SK-N-SH (cell line): ENCODE results near the gene RAD51B. TPM values are rescaled to one million over a fixed set of nuclear protein-coding genes. Genes with fewer than 3 reads are reported as not detected.

Experiments used
- CTCF ChIA-PET: fragments of 300-600, 350-600 bp; formaldehyde crosslinking; extraction: SDS; loops from one replicate; lab custom pipeline; 2021; lab: Yijun Ruan, JAX
- POLR2A ChIA-PET: fragments of 350-600 bp; sonication (Branson Sonifier 250); formaldehyde crosslinking; extraction: SDS; loops from one replicate; lab custom pipeline; 2020; ENCODE audit warnings: antibody characterized with exemption, inconsistent platforms; lab: Yijun Ruan, JAX
- DNase-seq: peaks from one replicate; pipeline ENCODE4 v3.0.0; 2012
- H2AFZ ChIP-seq: fragments of 200-600 bp; sonication (generic); 2 replicates; pipeline ENCODE4 v1.8.1; 2016; ENCODE audit warnings: antibody characterized with exemption, mild to moderate bottlenecking, low read depth
- H3F3A ChIP-seq: fragments of 200-600 bp; sonication (generic); replicated peaks from 2 replicates; pipeline ENCODE3; 2016; ENCODE audit warnings: antibody characterized with exemption, mild to moderate bottlenecking; ENCODE audit not compliant: insufficient read depth
- H3K27ac ChIP-seq, 2 experiments: fragments of 200-500 bp in 1 of 2; fragments of 200-600 bp in 1 of 2; sonication (Bioruptor generic) in 1 of 2; sonication (generic), shearing (Covaris generic) in 1 of 2; 2 replicates each; pipeline versions ENCODE4 v1.5.1 to v1.6.1; 2014 to 2016; ENCODE audit warnings: low read depth in 2 of 2, inconsistent platforms in 1 of 2, low read length in 1 of 2, mild to moderate bottlenecking in 1 of 2, mixed read lengths in 1 of 2
- H3K27me3 ChIP-seq: fragments of 200-600 bp; sonication (generic), shearing (Covaris generic); 2 replicates; pipeline ENCODE4 v1.6.1; 2016; ENCODE audit warnings: mixed run types; ENCODE audit not compliant: insufficient read depth
- H3K36me3 ChIP-seq, 2 experiments: fragments of 200-500 bp in 1 of 2; fragments of 200-600 bp in 1 of 2; sonication (Bioruptor generic) in 1 of 2; sonication (generic) in 1 of 2; replicated peaks in 1 of 2; 2 replicates each; pipeline versions ENCODE3 to v1.5.1; 2014 to 2016; ENCODE audit warnings: low read length in 1 of 2, mild to moderate bottlenecking in 1 of 2; ENCODE audit not compliant: insufficient read depth in 2 of 2, control insufficient read depth in 1 of 2
- H3K4me1 ChIP-seq, 2 experiments: fragments of 200-500 bp in 1 of 2; fragments of 200-600 bp in 1 of 2; sonication (Bioruptor generic) in 1 of 2; sonication (generic), shearing (Covaris generic) in 1 of 2; 2 replicates each; pipeline versions ENCODE4 v1.5.1 to v1.6.1; 2014 to 2016; ENCODE audit warnings: low read depth in 1 of 2, low read length in 1 of 2, mixed run types in 1 of 2; ENCODE audit not compliant: insufficient read depth in 2 of 2, control insufficient read depth in 1 of 2
- H3K4me2 ChIP-seq: fragments of 200-600 bp; sonication (generic), shearing (Covaris generic); 2 replicates; pipeline ENCODE4 v1.6.1; 2017; ENCODE audit warnings: mixed run types
- H3K4me3 ChIP-seq, 2 experiments: fragments of 200-500 bp in 1 of 2; fragments of 200-600 bp in 1 of 2; sonication (Bioruptor generic) in 1 of 2; sonication (generic), shearing (Covaris generic) in 1 of 2; 2 replicates each; pipeline versions ENCODE4 v1.5.1 to v1.8.1; 2014 to 2016; ENCODE audit warnings: low read depth in 2 of 2, inconsistent platforms in 1 of 2, low read length in 1 of 2, mild to moderate bottlenecking in 1 of 2, mixed read lengths in 1 of 2, moderate library complexity in 1 of 2
- H3K79me2 ChIP-seq: fragments of 200-600 bp; sonication (generic); 2 replicates; pipeline ENCODE4 v1.8.1; 2017; ENCODE audit warnings: mild to moderate bottlenecking; ENCODE audit not compliant: insufficient read depth
- H3K9ac ChIP-seq: fragments of 200-600 bp; sonication (generic); 2 replicates; pipeline ENCODE4 v1.6.1; 2017; ENCODE audit warnings: mixed run types
- H3K9me2 ChIP-seq: fragments of 200-600 bp; sonication (generic); 2 replicates; pipeline ENCODE4 v1.6.1; 2017; ENCODE audit warnings: mixed run types
- H3K9me3 ChIP-seq: fragments of 200-600 bp; sonication (generic); 2 replicates; pipeline ENCODE4 v1.6.1; 2017; ENCODE audit warnings: mixed run types, mild to moderate bottlenecking, moderate library complexity
- H4K20me1 ChIP-seq: fragments of 200-600 bp; sonication (generic); 2 replicates; pipeline ENCODE4 v1.6.1; 2017; ENCODE audit warnings: mild to moderate bottlenecking, mixed run types; ENCODE audit not compliant: insufficient read depth
- ELF1 ChIP-seq: IDR thresholded peaks from 2 replicates; pipeline ENCODE4 v1.4.0; 2012
- EP300 ChIP-seq, 2 experiments: IDR thresholded peaks; 2 replicates each; pipeline versions ENCODE4 v1.4.0 to v1.6.1; 2012; ENCODE audit warnings: borderline replicate concordance in 1 of 2, low read depth in 1 of 2, low read length in 1 of 2
- FOXJ3 ChIP-seq: sonication (generic); formaldehyde crosslinking; IDR thresholded peaks from 2 replicates; pipeline ENCODE4 v1.5.1; 2020; ENCODE audit warnings: mild to moderate bottlenecking, missing genetic modification reagents
- GATA2 ChIP-seq: sonication (generic); formaldehyde crosslinking; IDR thresholded peaks from 2 replicates; pipeline ENCODE4 v1.5.0; 2020; ENCODE audit warnings: mild to moderate bottlenecking, missing genetic modification reagents
- PBX3 ChIP-seq: IDR thresholded peaks from 2 replicates; pipeline ENCODE4; 2012
- POLR2AphosphoS5 ChIP-seq: IDR thresholded peaks from 2 replicates; pipeline ENCODE4 v1.6.1; 2012; ENCODE audit warnings: low read depth, low read length
- RAD21 ChIP-seq: IDR thresholded peaks from 2 replicates; pipeline ENCODE4 v1.6.1; 2012; ENCODE audit warnings: mild to moderate bottlenecking, low read length
- SIN3A ChIP-seq: IDR thresholded peaks from 2 replicates; pipeline ENCODE4 v1.6.1; 2012; ENCODE audit warnings: low read depth, mild to moderate bottlenecking, low read length, moderate library complexity, borderline replicate concordance
- SMC3 ChIP-seq: IDR thresholded peaks from 2 replicates; pipeline ENCODE4 v1.6.1; 2012; ENCODE audit warnings: low read depth, low read length, improper control_type of control experiment
- TCF12 ChIP-seq: IDR thresholded peaks from 2 replicates; pipeline ENCODE4 v1.4.0; 2012
- WGBS: methylation state at CpG from one replicate; pipeline ENCODE4 v1.1.6; 2017; ENCODE audit warnings: low lambda C conversion rate; 5-methylcytosine and 5-hydroxymethylcytosine counted together
- polyA plus RNA-seq, 3 experiments: library from polyadenylated mRNA; depleted of rRNA; stranded (reverse); fragments of >200 nt; gene quantifications; 2 replicates each; pipeline ENCODE4 v1.2.3, GENCODE V29; 2012
- TF ChIP-seq, protein P1 (sequence below): IDR thresholded peaks from 2 replicates; pipeline ENCODE4 v1.4.0; 2012; ENCODE audit warnings: low read depth
- TF ChIP-seq, protein P2 (sequence below): fragments of 150-350 bp; IDR thresholded peaks from 2 replicates; pipeline ENCODE4 v1.6.1; 2016; ENCODE audit warnings: mild to moderate bottlenecking, low read depth, low read length
- TF ChIP-seq, protein P3 (sequence below): IDR thresholded peaks from 2 replicates; pipeline ENCODE4 v1.4.0; 2012; ENCODE audit warnings: low read depth, borderline replicate concordance
- TF ChIP-seq, protein P4 (sequence below): IDR thresholded peaks from 2 replicates; pipeline ENCODE4 v1.4.0; 2012; ENCODE audit warnings: low read depth, borderline replicate concordance

Gene RAD51B
- polyA plus RNA-seq, 1 of the 3 experiments (the other 2 are of a cell fraction) = 6.0 TPM

DNA sequence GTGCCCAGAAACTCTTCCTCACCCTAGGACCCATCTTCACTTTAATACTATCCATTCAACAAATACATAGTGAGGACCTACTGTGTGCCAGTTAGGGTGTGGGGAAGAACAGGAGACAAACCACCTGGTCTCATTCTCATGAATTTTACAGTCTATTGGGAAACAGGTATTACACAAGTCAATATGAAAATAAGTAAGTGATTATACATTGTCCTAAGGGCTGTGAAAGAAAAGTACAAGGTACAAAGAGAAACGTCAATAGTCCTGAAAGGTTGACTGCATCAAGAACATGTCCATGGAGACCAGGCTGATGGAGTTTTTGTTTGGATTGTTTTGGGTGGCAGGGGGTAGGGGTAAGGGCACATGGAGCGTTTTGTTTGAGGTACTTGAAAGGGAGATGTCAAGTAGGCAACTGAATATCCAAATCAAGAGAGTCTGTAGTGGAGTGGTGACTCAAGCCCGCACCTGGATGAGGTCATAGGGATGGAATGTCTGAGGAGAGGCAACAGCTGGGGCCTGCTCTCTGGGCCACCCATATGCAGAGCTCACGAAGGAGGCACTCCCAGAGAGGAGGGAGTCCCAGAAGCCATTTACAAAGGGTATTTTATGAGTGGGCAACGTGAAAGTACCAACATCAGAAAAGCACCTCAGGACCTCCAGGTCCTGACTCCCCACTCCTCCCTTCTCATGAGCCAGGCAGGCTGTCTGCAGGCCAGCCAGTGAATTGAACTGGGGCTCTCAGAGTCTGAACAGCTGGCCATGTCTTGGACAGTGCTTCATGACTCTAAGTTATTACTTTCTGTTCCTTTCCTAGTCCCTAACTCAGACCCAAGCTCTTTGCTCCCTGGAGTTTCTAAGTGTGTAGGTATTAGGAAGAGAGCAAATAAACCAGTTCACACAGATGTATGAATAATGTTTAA lies 701.3 kb downstream of the RAD51B start:
- no peaks in the 10 kb centered on the region for H3K36me3 ChIP-seq
- H3K9ac ChIP-seq = no peak overlapping the region
- H3F3A ChIP-seq = no peaks in the 10 kb centered on the region
- H3K4me3 ChIP-seq = no peak overlapping the region
- H3K27ac ChIP-seq = no peak overlapping the region; a peak in 1 of 4 replicates
- H3K9me2 ChIP-seq = no peaks in the 10 kb centered on the region
- no peak overlapping the region for H2AFZ ChIP-seq
- no peak for DNase-seq
- no peaks in the 10 kb centered on the region for H3K79me2 ChIP-seq
- peaks cover 11 to 19% of the 10 kb centered on the region in 2 experiments; a peak in 2 of 4 replicates for H3K4me1 ChIP-seq
- no peaks in the 10 kb centered on the region for H3K27me3 ChIP-seq
- H4K20me1 ChIP-seq = no peaks in the 10 kb centered on the region
- ChIA-PET POLR2A (interaction anchor here (0.6 kb wide), 1 partner anchor 214 kb away, joined by 4 read pairs; no protein-coding TSS in a partner anchor), CTCF (interaction anchor here (0.7 to 1.7 kb wide), 3 partner anchors 8 to 269 kb away, joined by 3 to 5 read pairs (median 4); no protein-coding TSS in a partner anchor)
- no peaks in the 10 kb centered on the region for H3K9me3 ChIP-seq
- 81% methylated on average over 5 of the region's 5 CpGs for WGBS
- no peak overlapping the region for H3K4me2 ChIP-seq
- no peak for TF ChIP-seq SIN3A
- TF ChIP-seq TCF12 = no peak
- TF ChIP-seq, protein P1, sequence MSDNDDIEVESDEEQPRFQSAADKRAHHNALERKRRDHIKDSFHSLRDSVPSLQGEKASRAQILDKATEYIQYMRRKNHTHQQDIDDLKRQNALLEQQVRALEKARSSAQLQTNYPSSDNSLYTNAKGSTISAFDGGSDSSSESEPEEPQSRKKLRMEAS = no peak
- no peak for TF ChIP-seq FOXJ3 (CRISPR knock-in tag)
- TF ChIP-seq, protein P2, sequence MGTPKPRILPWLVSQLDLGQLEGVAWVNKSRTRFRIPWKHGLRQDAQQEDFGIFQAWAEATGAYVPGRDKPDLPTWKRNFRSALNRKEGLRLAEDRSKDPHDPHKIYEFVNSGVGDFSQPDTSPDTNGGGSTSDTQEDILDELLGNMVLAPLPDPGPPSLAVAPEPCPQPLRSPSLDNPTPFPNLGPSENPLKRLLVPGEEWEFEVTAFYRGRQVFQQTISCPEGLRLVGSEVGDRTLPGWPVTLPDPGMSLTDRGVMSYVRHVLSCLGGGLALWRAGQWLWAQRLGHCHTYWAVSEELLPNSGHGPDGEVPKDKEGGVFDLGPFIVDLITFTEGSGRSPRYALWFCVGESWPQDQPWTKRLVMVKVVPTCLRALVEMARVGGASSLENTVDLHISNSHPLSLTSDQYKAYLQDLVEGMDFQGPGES = no peak
- TF ChIP-seq, protein P3, sequence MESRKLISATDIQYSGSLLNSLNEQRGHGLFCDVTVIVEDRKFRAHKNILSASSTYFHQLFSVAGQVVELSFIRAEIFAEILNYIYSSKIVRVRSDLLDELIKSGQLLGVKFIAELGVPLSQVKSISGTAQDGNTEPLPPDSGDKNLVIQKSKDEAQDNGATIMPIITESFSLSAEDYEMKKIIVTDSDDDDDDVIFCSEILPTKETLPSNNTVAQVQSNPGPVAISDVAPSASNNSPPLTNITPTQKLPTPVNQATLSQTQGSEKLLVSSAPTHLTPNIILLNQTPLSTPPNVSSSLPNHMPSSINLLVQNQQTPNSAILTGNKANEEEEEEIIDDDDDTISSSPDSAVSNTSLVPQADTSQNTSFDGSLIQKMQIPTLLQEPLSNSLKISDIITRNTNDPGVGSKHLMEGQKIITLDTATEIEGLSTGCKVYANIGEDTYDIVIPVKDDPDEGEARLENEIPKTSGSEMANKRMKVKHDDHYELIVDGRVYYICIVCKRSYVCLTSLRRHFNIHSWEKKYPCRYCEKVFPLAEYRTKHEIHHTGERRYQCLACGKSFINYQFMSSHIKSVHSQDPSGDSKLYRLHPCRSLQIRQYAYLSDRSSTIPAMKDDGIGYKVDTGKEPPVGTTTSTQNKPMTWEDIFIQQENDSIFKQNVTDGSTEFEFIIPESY = no peak
- no peak for TF ChIP-seq POLR2AphosphoS5
- no peak for TF ChIP-seq ELF1
- TF ChIP-seq, protein P4, sequence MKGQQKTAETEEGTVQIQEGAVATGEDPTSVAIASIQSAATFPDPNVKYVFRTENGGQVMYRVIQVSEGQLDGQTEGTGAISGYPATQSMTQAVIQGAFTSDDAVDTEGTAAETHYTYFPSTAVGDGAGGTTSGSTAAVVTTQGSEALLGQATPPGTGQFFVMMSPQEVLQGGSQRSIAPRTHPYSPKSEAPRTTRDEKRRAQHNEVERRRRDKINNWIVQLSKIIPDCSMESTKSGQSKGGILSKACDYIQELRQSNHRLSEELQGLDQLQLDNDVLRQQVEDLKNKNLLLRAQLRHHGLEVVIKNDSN = no peak
- no peak for TF ChIP-seq RAD21
- no peak for TF ChIP-seq PBX3
- no peak for TF ChIP-seq SMC3
- TF ChIP-seq GATA2 (CRISPR knock-in tag) = no peak
- TF ChIP-seq EP300 (IDR thresholded peaks at IDR 0.05; ENCODE audit: borderline replicate concordance in 1 of 2, low read depth in 1 of 2, low read length in 1 of 2) = no peak
- TF ChIP-seq, all 33 proteins: peak for 0
